HG03095 (cell line): ENCODE measurements around the gene RARRES2.
"Not testable (repeated sequence)": the region's sequence is repeated elsewhere in the genome, so short reads cannot be mapped to it uniquely, and the experiment has no call there.

Experiments
- ATAC-seq: cut with Tn5 transposase; IDR thresholded peaks from one replicate; pipeline ENCODE4 v1.9.1; 2021; ENCODE audit warnings: moderate library complexity; ENCODE audit not compliant: unreplicated experiment

RARRES2 gene

GRCh38 chr7:150322114-150322832 is 19.2 kb downstream of the RARRES2 start:
- ATAC-seq = no peak

GRCh38 chr7:150321788-150322113 is 19.7 kb downstream of the RARRES2 start:
- ATAC-seq = no peak

- ATAC-seq = no peak
Observed at GRCh38 chr7:150317748-150318444, 23.5 kb downstream of the RARRES2 start.

- not testable (repeated sequence) for ATAC-seq
Observed at GRCh38 chr7:150316987-150317386, 24.4 kb downstream of the RARRES2 start.

DNA sequence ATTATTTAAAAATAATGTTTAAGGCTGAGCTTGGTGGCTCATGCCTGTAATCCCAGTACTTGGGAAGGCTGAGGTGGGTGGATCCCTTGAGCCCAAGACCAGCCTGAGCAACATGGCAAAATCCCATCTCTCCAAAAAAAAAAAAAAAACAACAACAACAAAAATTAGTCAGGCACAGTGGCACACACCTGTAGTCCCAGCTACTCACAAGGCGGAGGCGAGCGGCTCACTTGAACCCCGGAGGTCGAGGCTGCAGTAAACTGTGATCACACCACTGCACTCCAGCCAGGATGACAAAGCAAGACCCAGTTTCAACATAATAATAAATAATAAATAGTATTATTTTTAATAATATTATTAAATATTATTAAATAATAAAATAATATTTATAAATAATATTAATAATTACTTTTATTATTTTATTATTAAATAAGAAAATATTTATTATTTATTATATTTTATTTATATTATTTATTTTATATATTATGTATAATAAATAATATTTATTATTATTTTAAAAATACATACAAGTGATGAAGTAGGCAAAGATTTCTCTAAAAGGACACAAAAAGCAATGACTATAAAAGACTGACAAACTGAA is 26.7 kb downstream of the RARRES2 start:
- ATAC-seq = no peak

DNA sequence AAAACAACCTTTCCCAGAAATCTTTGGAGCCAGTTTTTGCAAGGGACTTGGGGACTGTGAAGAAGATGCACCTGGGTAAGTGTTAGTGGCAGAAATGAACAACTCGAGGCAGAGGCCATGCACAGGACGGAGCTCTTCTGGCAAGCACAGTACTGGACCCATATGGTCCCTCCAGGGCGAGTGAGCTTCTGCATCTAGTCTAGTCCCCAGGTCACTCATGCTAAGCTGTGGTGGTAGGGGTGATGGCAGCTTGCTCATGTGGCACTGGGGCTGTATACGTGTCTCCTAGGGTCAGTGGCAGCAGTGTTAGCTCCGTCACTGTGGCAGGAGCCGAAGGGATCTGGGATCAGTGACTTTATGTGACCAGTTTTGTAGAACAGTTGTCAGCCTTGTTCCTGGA is 27.6 kb downstream of the RARRES2 start:
- no peak for ATAC-seq

DNA sequence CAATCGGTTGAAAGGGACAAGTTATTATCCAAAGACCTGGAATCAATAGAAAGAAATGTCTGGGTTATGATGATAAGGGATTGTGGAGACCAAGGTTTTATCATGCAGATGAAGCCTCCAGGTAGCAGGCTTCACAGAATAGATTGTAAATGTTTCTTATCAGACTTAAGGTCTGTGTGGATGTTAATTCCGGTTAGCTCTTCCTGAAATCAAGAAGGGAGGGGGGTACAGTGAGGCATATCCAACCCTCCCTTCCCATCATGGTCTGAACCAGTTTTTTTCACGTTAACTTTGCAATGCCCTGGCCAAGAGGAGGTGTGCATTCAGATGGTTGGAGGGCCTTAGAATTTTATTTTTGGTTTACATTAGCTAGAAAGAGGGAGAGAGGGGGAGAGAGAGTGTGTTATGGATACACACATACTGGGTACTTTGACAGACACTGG is 28.0 kb downstream of the RARRES2 start:
- ATAC-seq = no peak

GRCh38 chr7:150312649-150313366 is 28.6 kb downstream of the RARRES2 start:
- ATAC-seq = not testable (repeated sequence)

GRCh38 chr7:150311711-150312110 is 29.7 kb downstream of the RARRES2 start:
- no peak for ATAC-seq

- ATAC-seq = no peak
Observed at GRCh38 chr7:150311146-150311545, 30.3 kb downstream of the RARRES2 start.

GRCh38 chr7:150308575-150308974 is 32.9 kb downstream of the RARRES2 start:
- ATAC-seq = no peak

- no peak for ATAC-seq
Observed at GRCh38 chr7:150307904-150308303, 33.5 kb downstream of the RARRES2 start.

GRCh38 chr7:150307129-150307528 is 34.3 kb downstream of the RARRES2 start:
- no peak for ATAC-seq

DNA sequence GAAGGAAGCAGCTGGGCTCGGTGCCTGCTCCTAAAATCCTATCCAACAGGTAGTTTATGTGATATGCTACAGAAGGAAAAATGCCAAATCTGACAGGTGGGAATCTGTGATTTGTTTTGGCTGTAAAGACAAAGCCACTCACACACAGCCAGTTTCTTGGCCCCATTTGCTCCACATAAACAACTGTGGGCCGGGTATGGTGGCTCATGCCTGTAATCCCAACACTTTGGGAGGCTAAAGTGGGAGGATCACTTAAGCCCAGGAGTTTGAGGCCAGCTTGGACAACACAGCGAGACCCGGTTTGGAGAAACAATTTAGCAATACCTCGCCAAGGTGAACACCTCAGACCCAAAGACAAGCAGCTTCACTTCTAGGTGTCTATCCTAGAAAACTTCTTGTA is 35.1 kb downstream of the RARRES2 start:
- ATAC-seq = not testable (repeated sequence)

DNA sequence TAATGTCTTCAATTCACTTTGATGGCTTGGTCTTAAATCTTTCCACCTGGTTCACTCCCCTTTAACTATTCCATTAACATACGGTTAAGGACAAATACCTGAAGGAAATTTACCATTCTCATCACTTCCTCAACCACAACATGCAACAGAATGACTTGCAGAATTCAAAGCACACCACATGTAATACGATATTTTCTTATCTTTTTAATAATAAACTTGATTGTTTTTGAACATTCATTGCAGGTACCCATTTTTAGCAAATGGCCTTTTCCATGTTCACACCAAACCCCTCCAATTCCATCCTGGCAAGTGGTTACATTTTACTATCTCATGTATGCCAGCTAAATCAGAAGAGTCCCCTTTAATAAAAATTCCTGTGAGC is 35.5 kb downstream of the RARRES2 start:
- not testable (repeated sequence) for ATAC-seq

DNA sequence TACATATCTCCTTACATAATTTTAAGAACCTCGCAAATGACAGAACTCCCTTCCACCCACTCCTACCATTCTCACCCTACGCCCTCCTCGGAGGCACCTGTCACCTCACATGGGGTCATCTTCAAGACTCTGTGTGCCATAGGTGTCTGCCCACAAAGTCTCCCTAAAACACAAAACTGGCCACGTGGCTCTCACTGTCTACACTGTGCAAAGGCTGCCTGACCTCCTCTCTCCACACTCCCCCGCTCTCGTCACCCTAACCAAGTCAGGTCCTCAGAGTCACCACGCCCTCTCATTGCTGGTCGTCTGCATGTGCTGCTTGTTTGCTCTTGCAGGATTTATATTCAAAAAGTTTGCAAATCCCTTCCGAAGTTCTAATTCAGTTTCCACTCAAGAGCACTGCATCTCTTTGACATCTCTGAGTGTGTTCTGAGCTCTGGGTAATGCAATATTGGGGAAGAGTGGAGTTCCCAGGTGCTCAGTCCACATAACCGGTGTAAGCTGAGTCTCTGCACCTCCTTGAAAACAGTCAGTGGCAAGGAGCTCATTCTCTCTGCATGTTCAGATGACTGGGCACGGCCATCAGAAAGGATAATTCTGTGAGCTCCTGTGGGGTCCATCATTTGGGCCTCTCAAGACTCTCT is 36.0 kb downstream of the RARRES2 start:
- ATAC-seq = not testable (repeated sequence)

DNA sequence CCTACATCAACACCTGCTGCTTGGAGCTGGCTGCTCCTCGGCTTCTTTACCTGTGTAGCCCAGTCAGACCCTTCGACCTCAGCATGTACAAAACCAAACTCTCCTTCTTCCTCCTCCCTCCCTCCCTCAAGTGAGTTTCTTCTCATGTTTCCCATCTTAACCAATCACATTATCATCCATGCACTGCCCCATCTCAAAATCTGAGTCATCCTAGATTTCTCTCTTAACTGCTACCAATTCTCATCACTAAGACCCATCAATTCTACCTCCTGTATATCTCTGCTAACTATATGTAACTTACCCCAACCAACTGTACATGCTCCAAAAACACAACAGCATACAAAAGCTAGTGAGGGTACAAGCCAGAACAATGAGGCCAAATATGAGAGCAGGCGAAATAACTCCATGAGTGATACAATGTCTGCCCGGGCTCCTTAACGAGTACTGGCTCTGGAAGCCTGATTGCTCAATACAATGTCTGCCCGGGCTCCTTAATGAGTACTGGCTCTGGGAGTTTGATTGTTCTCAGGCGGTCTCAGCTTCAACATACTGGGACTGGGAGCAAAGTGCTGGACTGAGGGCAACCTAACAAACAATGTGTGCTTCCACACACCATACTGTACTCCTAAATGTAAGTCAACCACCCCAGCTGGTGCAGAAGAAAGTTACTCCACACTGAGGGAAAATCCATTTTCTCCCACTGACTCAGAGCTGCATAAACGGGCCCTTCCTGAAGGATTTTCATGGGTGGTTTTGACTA is 36.8 kb downstream of the RARRES2 start:
- ATAC-seq = not testable (repeated sequence)

GRCh38 chr7:150302908-150303310 is 38.5 kb downstream of the RARRES2 start:
- ATAC-seq = not testable (repeated sequence)

DNA sequence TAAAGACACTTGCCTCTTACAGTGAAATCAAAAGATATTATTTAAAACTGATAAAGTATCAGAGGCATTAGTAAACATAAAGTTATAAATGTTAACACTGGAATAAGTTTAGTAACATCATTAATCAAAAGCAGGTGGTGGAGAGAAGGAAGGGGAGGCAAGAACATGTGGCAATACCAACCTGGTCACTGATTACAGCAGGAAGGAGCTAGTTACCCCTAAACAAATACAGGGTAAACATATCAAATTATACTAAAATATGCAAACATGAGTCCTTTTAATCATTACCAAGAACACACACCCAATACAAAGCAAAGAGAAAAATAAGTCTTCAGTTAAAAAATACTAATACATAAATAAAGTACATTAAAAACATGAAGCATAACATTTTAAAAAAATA is 43.5 kb downstream of the RARRES2 start:
- not testable (repeated sequence) for ATAC-seq

GRCh38 chr7:150296802-150297201 is 44.6 kb downstream of the RARRES2 start:
- not testable (repeated sequence) for ATAC-seq
